Ishikawa (cell line): ENCODE measurements around the gene COMMD2.

ENCODE experiments used
- CEBPB ChIP-seq: IDR thresholded peaks from 2 replicates; pipeline ENCODE4 v1.6.1; 2012
- CREB1 ChIP-seq: IDR thresholded peaks from 2 replicates; pipeline ENCODE4 v1.6.1; 2012; ENCODE audit warnings: low read depth
- EGR1 ChIP-seq: IDR thresholded peaks from 2 replicates; pipeline ENCODE4 v1.6.1; 2012
- EP300 ChIP-seq: IDR thresholded peaks from 2 replicates; pipeline ENCODE4 v1.6.1; 2012; ENCODE audit warnings: borderline replicate concordance
- FOXM1 ChIP-seq: IDR thresholded peaks from 2 replicates; pipeline ENCODE4 v1.6.1; 2012; ENCODE audit warnings: low read depth, borderline replicate concordance
- NFIC ChIP-seq: IDR thresholded peaks from 2 replicates; pipeline ENCODE4 v1.6.1; 2012
- RAD21 ChIP-seq: IDR thresholded peaks from 2 replicates; pipeline ENCODE4 v1.6.1; 2012; ENCODE audit warnings: low read depth
- REST ChIP-seq: IDR thresholded peaks from 2 replicates; pipeline ENCODE4 v1.6.1; 2012; ENCODE audit warnings: low read depth, mild to moderate bottlenecking
- TAF1 ChIP-seq: IDR thresholded peaks from 2 replicates; pipeline ENCODE4 v1.6.1; 2012; ENCODE audit warnings: low read depth, mild to moderate bottlenecking
- TCF12 ChIP-seq: IDR thresholded peaks from 2 replicates; pipeline ENCODE4 v1.6.1; 2012; ENCODE audit warnings: low read depth
- TEAD4 ChIP-seq: IDR thresholded peaks from 2 replicates; pipeline ENCODE4 v1.6.1; 2012
- USF1 ChIP-seq: IDR thresholded peaks from 2 replicates; pipeline ENCODE4 v1.6.1; 2012
- YY1 ChIP-seq: IDR thresholded peaks from 2 replicates; pipeline ENCODE4 v1.6.1; 2012; ENCODE audit warnings: low read depth
- ZBTB7A ChIP-seq: IDR thresholded peaks from 2 replicates; pipeline ENCODE4 v1.6.1; 2012; ENCODE audit warnings: low read depth
- TF ChIP-seq, protein P1 (sequence below): IDR thresholded peaks from 2 replicates; pipeline ENCODE4 v1.6.1; 2012

Gene COMMD2

GRCh38 chr3:149783576-149783975 is 31.3 kb upstream of the COMMD2 start:
- no peak for TF ChIP-seq CREB1
- TF ChIP-seq TEAD4 = peak; percentile 38; the same call in 1 of the 2 replicates
- TF ChIP-seq USF1 = no peak
- no peak for TF ChIP-seq TAF1
- TF ChIP-seq YY1 = peak; percentile 38; the same call in 1 of the 2 replicates
- no peak for TF ChIP-seq REST

- TF ChIP-seq TAF1 (no peak), NFIC (no peak), REST (no peak), CEBPB (no peak), CREB1 (no peak), TCF12 (no peak), RAD21 (no peak), YY1 (no peak), EP300 (no peak), FOXM1 (no peak), USF1 (no peak), TEAD4 (no peak), EGR1 (no peak), ZBTB7A (no peak)
- TF ChIP-seq, protein P1, sequence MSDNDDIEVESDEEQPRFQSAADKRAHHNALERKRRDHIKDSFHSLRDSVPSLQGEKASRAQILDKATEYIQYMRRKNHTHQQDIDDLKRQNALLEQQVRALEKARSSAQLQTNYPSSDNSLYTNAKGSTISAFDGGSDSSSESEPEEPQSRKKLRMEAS = no peak
These were observed 29.5 kb upstream of the COMMD2 start for GRCh38 chr3:149781741-149782140.

DNA sequence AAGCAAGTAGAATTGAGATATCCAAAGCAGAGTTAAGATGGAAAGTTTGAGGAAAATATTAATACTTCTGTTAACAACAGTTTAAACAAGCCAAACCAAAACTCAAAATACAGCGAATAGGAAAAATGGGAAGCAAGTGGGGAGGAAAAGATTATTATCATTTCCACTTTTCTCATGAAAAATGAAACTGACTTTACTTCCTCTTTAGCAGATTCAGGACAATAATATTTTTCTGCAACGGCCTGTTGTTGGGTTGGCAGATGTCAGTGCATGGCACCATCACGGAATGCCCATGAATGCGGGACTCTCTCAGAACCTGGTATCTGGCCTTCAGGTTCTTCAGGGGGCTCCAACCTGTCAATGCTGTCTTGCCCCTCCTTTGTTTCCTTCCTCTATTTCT is 28.9 kb upstream of the COMMD2 start:
- TF ChIP-seq YY1 = no peak
- TF ChIP-seq, protein P1 = no peak
- no peak for TF ChIP-seq CEBPB
- no peak for TF ChIP-seq TEAD4
- no peak for TF ChIP-seq EGR1
- no peak for TF ChIP-seq TAF1
- no peak for TF ChIP-seq ZBTB7A

GRCh38 chr3:149777414-149778214 is 25.3 kb upstream of the COMMD2 start:
- TF ChIP-seq REST = no peak
- TF ChIP-seq, protein P1 = no peak
- TF ChIP-seq ZBTB7A = no peak
- TF ChIP-seq TCF12 = no peak
- TF ChIP-seq CEBPB = no peak
- TF ChIP-seq NFIC = no peak
- TF ChIP-seq CREB1 = no peak
- TF ChIP-seq USF1 = no peak
- no peak for TF ChIP-seq EGR1
- TF ChIP-seq EP300 = no peak
- TF ChIP-seq TEAD4 = no peak
- no peak for TF ChIP-seq RAD21
- TF ChIP-seq FOXM1 = no peak
- TF ChIP-seq TAF1 = no peak
- TF ChIP-seq YY1 = no peak
